MM.1S (cell line): ENCODE results near the gene LAP3.

Experiments used
- DNase-seq: peaks from one replicate; pipeline ENCODE4 v3.0.0-alpha.2; 2015
- H2AFZ ChIP-seq: fragments of 300-600 bp; sonication (generic); 2 replicates; pipeline ENCODE4 v1.6.0; 2016; ENCODE audit warnings: antibody characterized with exemption, low read length
- H3F3A ChIP-seq: fragments of 300-600 bp; sonication (generic); 2 replicates; pipeline ENCODE4 v1.6.1; 2016; ENCODE audit warnings: mild to moderate bottlenecking, antibody characterized with exemption, low read length, moderate library complexity, mixed read lengths; ENCODE audit not compliant: insufficient read depth
- H3K27ac ChIP-seq: fragments of 300-600 bp; sonication (generic); 2 replicates; pipeline ENCODE4 v1.5.1; 2016; ENCODE audit warnings: mild to moderate bottlenecking, low read length
- H3K27me3 ChIP-seq: fragments of 300-600 bp; sonication (generic); replicated peaks from 2 replicates; pipeline ENCODE4 v1.6.0; 2016; ENCODE audit warnings: low read length; ENCODE audit not compliant: insufficient read depth
- H3K36me3 ChIP-seq: fragments of 300-600 bp; sonication (generic); replicated peaks from 2 replicates; pipeline ENCODE4 v1.6.1; 2016; ENCODE audit warnings: mild to moderate bottlenecking, low read length, mixed read lengths; ENCODE audit not compliant: insufficient read depth
- H3K4me1 ChIP-seq: fragments of 300-600 bp; sonication (generic); 2 replicates; pipeline ENCODE4 v1.6.1; 2016; ENCODE audit warnings: low read length, mixed read lengths
- H3K4me2 ChIP-seq: fragments of 300-600 bp; sonication (generic); 2 replicates; pipeline ENCODE4 v1.6.0; 2016; ENCODE audit warnings: low read depth, low read length
- H3K4me3 ChIP-seq: fragments of 300-600 bp; sonication (generic); 2 replicates; pipeline ENCODE4 v1.5.1; 2016; ENCODE audit warnings: low read length, mixed read lengths
- H3K79me2 ChIP-seq: fragments of 300-600 bp; sonication (generic); 2 replicates; pipeline ENCODE4 v1.6.1; 2016; ENCODE audit warnings: mixed run types, low read length, mixed read lengths
- H3K9ac ChIP-seq: fragments of 300-600 bp; sonication (generic); 2 replicates; pipeline ENCODE4 v1.6.1; 2016; ENCODE audit warnings: low read length, mixed read lengths
- H3K9me2 ChIP-seq: fragments of 300-600 bp; sonication (generic); replicated peaks from 2 replicates; pipeline ENCODE4 v1.6.1; 2016; ENCODE audit warnings: mild to moderate bottlenecking, low read length, mixed read lengths; ENCODE audit not compliant: insufficient read depth
- H3K9me3 ChIP-seq: fragments of 300-600 bp; sonication (generic); replicated peaks from 2 replicates; pipeline ENCODE4 v1.6.1; 2016; ENCODE audit warnings: mild to moderate bottlenecking, low read length, mixed read lengths; ENCODE audit not compliant: insufficient read depth
- H4K20me1 ChIP-seq: fragments of 300-600 bp; sonication (generic); 2 replicates; pipeline ENCODE4 v1.6.1; 2016; ENCODE audit warnings: mild to moderate bottlenecking, low read length, moderate library complexity, mixed read lengths; ENCODE audit not compliant: insufficient read depth
- EZH2 ChIP-seq: fragments of 300-600 bp; sonication (generic); optimal IDR thresholded peaks from 2 replicates; pipeline ENCODE3; 2017; ENCODE audit warnings: low read depth, mild to moderate bottlenecking, antibody characterized with exemption, low read length, mixed read lengths
- EZH2phosphoT487 ChIP-seq: fragments of 300-600 bp; sonication (generic); IDR thresholded peaks from 2 replicates; pipeline ENCODE4 v1.6.1; 2018; ENCODE audit warnings: antibody characterized with exemption, low read length
- TF ChIP-seq, protein P1 (sequence below): fragments of 300-600 bp; sonication (generic); IDR thresholded peaks from 2 replicates; pipeline ENCODE4 v1.5.1; 2016; ENCODE audit warnings: antibody characterized with exemption, low read length, mixed read lengths

LAP3 gene

DNA sequence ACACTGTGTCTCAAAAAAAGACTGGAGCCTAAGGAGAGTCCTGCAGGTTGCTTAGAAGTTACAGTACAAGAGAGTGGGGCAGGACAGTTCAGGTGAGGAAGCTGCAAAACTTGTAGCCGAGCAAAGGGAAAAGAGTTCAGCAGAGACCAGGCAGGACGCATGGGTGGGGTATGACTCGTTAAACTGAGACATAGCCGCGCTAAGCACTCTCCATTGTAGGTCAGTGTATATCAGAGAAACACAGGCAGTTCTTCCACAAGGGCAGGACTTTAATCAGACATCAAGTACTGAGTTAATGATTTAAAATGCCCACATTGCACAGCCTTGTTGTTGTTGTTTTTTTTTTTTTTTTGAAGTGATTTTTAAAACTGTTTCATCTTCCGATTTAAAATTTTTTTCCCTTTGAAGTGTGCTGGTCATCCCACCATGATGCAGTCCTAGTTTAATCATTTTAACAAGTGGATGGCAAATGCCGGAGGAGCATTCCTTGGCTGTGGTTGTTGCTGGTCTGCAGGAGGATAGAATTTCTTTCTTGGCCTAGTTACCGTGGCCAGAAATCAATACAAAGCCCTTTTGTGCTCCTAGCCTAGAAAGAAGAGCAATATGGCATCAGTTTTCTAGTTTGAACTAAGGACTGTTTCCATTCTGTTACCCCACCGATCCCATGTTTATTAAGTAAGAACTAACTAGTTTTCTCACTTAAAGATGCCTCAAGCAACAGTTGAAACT lies 10.3 kb downstream of the LAP3 start:
- Histone ChIP-seq H3K27ac (no peak overlapping the region), H3K27me3 (no peaks in the 10 kb centered on the region), H4K20me1 (no peaks in the 10 kb centered on the region), H3K36me3 (peaks cover 10% of the 10 kb centered on the region), H3K4me2 (no peak overlapping the region), H3K79me2 (peaks cover 42% of the 10 kb centered on the region), H3K9me2 (no peaks in the 10 kb centered on the region), H3F3A (no peaks in the 10 kb centered on the region), H3K9me3 (no peaks in the 10 kb centered on the region), H3K4me3 (no peak overlapping the region), H3K4me1 (no peaks in the 10 kb centered on the region), H2AFZ (no peak overlapping the region), H3K9ac (no peak overlapping the region)
- TF ChIP-seq EZH2 (no peak), EZH2phosphoT487 (no peak)
- TF ChIP-seq, protein P1, sequence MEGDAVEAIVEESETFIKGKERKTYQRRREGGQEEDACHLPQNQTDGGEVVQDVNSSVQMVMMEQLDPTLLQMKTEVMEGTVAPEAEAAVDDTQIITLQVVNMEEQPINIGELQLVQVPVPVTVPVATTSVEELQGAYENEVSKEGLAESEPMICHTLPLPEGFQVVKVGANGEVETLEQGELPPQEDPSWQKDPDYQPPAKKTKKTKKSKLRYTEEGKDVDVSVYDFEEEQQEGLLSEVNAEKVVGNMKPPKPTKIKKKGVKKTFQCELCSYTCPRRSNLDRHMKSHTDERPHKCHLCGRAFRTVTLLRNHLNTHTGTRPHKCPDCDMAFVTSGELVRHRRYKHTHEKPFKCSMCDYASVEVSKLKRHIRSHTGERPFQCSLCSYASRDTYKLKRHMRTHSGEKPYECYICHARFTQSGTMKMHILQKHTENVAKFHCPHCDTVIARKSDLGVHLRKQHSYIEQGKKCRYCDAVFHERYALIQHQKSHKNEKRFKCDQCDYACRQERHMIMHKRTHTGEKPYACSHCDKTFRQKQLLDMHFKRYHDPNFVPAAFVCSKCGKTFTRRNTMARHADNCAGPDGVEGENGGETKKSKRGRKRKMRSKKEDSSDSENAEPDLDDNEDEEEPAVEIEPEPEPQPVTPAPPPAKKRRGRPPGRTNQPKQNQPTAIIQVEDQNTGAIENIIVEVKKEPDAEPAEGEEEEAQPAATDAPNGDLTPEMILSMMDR: no peak
- DNase-seq: no peak

DNA sequence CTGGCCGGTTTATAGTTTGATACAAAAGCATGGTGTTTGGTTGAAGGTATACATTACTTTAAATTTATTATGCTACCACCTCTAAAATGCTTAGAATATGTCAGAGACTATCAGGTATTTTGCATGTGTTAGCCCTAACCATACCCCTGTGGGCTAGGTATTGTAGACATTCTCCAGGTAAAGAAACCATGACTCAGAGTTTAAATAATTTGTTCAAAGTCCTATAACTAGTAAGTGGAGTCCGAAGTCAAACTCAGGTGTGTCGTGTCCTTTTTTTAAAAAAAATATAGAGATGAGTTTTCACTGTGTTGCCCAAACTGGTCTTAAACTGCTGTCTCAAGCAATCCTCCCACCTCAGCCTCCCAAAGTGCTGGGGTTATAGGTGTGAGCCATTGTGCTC lies 12.4 kb downstream of the LAP3 start:
- no peak overlapping the region for H3K4me2 ChIP-seq
- no peak for DNase-seq
- TF ChIP-seq EZH2phosphoT487: no peak
- no peak for TF ChIP-seq EZH2
- TF ChIP-seq, protein P1: no peak
- H3K36me3 ChIP-seq: peaks cover 13% of the 10 kb centered on the region
- no peaks in the 10 kb centered on the region for H3K9me2 ChIP-seq
- H3K27ac ChIP-seq: no peak overlapping the region
- no peak overlapping the region for H3K9ac ChIP-seq
- no peaks in the 10 kb centered on the region for H4K20me1 ChIP-seq
- no peaks in the 10 kb centered on the region for H3K4me1 ChIP-seq
- no peak overlapping the region for H2AFZ ChIP-seq
- no peak overlapping the region for H3K4me3 ChIP-seq
- H3K9me3 ChIP-seq: no peaks in the 10 kb centered on the region
- no peaks in the 10 kb centered on the region for H3F3A ChIP-seq
- H3K27me3 ChIP-seq: no peaks in the 10 kb centered on the region
- H3K79me2 ChIP-seq: peaks cover 48% of the 10 kb centered on the region

DNA sequence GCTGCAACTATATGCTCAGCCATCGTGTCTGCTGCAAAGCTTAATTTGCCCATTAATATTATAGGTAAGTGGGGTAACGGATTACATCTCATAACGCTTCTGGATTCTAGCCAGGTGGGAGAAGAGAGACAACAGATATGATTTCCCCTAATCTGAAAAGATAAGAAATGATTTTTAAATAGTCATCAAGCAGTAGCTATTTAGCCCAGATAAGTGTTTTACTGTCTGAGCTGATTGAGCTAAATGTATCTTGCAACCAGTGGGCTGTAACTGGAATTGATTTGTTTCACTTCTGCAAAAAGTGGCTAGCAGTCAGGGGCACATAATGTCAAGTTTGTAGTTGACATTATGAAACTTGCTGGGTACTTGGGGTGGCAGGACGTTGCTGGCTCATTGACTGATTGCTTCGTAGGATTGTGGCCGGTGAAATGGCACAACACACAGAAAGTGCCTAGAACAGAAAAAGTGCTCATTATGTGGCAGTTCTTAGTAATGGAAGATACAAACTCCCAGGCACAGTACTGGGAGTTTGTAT lies 18.5 kb downstream of the LAP3 start:
- Histone ChIP-seq H3K79me2 (peaks cover 32% of the 10 kb centered on the region), H3K9me2 (no peaks in the 10 kb centered on the region), H3K36me3 (peaks cover 10% of the 10 kb centered on the region), H3F3A (no peaks in the 10 kb centered on the region), H3K4me1 (no peaks in the 10 kb centered on the region), H3K9ac (no peak overlapping the region), H3K4me3 (no peak overlapping the region), H2AFZ (no peak overlapping the region), H3K27ac (peak overlapping the region; percentile 24; the same call in 1 of the 2 replicates), H4K20me1 (no peaks in the 10 kb centered on the region), H3K9me3 (no peaks in the 10 kb centered on the region), H3K27me3 (no peaks in the 10 kb centered on the region), H3K4me2 (no peak overlapping the region)
- no peak for TF ChIP-seq EZH2
- TF ChIP-seq, protein P1: no peak
- DNase-seq: peak; percentile 48
